Embryonic facial prominence (tissue), 1 donor: ENCODE data around the gene ARL14.
"Not testable (repeated sequence)": the region's sequence is repeated elsewhere in the genome, so short reads cannot be mapped to it uniquely, and the experiment has no call there.

Experiments used
- DNase-seq: peaks from one replicate; pipeline ENCODE4 v3.0.0-alpha.2; 2016; ENCODE audit errors: extremely low spot score

The ARL14 gene

DNA sequence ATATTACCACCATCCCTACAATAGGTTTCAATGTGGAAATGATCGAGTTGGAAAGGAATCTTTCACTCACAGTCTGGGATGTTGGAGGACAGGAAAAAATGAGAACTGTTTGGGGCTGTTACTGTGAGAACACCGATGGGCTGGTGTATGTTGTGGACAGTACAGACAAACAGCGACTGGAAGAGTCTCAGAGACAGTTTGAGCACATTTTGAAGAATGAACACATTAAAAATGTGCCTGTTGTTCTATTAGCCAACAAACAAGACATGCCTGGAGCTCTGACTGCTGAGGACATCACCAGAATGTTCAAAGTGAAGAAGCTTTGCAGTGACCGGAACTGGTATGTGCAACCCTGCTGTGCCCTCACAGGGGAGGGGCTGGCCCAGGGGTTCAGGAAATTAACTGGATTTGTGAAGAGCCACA, 510 bp downstream of the ARL14 start:
- DNase-seq = no peak

DNA sequence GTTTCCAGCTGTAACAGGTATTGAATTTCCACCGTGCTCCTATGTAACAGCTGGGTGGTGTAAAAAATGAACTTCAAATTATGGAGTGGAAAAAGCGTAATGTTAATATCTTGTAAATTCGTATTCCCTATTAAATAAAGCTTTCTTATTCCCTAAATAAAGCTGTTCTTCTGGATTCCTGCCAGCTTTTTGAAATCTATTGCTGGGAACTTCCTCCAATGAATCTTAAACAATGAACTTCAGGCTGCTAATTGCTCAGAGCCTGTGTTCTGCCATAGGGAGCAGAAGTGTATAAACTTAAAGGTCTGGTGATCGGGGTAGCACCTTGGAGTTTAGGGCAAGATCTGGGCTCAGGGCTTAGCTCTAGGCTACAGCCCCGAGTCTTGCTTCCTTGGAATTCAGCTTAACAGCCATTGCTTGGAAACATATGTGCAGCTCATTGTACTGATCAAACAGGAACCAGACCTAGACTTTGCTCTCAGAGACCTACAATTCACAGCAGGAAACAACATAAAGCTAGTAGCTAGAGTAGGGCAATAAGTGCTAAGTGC, 1.4 kb downstream of the ARL14 start:
- DNase-seq = no peak

DNA sequence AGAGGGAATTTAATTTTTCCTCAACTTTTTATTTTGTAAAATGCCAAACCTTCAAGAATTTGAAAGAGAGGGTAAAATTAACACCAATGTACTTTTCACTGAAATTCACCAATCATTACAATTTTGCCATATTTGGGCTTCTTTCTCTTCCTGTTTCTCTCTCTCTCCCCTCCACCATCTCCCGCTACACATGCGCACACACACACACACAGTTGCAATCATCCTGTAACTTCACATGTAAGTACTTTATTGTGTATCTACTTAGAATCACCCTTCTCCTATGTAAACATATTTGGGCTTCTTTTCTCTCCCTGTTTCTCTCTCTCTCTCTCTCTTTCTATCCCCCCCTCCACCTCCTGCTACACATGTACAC, 7.4 kb downstream of the ARL14 start:
- DNase-seq = no peak

- no peak for DNase-seq
Observed at GRCh38 chr3:160685144-160685766, 8.3 kb downstream of the ARL14 start.

GRCh38 chr3:160686955-160687535, 10.1 kb downstream of the ARL14 start:
- DNase-seq = no peak

DNA sequence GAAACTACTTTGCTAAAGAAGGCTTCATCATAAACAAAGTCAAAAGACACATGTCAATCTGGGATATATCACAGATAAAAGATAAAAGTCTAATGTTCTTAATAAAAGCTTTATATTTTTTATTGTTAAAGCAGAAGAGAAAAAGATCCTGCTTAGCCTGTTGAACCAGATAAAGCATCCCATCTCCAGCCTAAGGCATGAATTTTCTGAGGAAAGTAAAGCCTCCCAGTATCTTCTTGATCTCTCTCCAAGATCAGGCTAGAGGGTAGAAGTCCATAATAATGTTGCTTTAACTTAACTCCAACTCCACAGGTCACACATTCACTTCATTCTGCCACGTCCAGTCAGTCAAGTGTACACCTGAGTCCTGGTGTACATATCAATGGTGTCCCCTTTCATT, 14.2 kb downstream of the ARL14 start:
- no peak for DNase-seq

GRCh38 chr3:160691962-160692361, 15.0 kb downstream of the ARL14 start:
- no peak for DNase-seq

DNA sequence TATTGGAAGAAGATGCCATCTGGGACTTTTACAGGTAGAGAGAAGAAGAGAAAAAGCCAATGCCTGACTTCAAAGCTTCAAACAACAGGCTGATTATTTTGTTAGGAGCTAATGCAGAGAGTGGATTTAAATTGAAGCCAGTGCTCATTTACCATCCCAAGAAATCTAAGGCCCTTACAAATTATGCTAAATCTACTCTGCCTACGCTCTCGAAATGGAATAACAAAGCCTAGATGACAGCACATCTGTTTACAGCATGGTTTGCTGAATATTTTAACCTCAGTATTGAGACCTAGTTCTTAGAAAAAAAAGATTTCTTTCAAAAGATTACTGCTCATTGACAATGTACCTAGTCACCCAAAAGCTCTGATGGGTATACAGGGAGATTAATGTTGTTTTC, 16.2 kb downstream of the ARL14 start:
- no peak for DNase-seq

DNA sequence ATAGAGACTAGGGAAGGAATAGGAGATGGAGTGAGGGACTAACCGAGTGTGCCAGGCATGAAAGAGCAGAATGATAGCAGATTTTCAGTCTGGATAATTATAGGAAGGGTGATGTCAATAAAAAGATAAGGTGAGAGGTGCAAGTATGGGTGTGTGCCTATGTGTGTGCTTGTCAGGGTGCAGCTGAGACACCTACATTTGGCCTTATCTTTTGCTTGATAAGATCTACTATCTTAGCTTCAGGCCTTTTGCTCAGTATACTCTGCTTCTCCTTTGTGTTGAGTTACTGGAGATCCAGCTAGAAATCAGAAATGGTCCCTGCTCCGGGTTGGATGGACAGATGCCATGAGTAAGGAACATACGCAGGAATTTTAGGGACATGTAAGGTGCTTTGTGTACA, 17.4 kb downstream of the ARL14 start:
- no peak for DNase-seq

DNA sequence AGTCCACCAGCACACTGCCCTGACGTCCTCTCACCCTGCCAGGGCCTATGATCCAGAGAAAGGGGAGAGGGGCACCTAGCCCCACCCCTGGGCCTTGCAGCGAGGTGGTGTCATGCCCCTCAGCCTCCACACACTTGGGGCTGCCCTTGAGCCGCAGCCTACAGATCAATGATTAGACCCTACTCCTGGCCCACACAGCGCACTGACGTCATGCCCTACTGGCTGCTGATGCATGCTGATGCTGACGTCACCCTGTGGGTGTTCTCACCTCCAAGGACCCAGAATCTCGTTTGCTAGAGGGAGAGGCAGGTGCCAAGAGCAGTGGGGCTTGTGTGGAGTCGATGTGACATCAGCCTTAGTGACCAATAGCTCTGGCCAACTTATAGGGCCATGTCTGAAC, 18.0 kb downstream of the ARL14 start:
- no peak for DNase-seq

GRCh38 chr3:160695915-160696327, 19.0 kb downstream of the ARL14 start:
- DNase-seq = no peak

DNA sequence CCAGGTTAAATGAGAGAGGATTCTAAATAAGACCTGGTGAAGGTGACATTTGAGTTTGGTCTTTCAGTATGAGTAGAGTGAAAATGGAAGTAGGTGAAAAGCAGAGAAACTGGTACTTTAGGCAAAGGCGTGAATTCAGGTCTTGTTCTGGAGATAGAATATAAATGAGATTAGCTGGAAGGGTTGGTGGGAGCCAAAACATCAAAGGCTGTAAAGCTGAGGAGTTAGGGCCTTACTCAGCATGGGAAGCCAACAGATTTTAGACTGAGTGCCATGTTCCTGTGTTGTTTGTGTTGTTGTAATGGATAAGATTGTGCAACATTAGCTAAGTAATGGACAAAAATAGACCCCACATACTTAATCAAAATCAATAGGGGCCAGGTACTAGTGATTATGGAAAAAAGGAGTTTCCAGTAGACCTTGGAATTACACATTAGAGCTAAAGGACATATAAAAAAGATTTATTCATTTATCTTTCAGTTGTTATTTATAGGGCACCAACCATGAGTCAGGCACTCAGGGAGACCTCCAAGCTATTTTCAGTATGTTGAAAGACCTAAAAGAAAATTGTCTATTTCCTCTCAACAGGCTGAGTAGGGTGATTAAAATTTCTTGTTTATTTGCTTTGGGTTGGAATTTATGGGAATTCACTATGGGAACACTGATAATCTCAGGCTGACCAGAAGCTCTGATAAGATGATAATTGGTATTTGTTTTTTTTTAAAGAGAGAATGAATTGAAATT, 20.8 kb downstream of the ARL14 start:
- DNase-seq = no peak

GRCh38 chr3:160698599-160699195, 21.7 kb downstream of the ARL14 start:
- no peak for DNase-seq

DNA sequence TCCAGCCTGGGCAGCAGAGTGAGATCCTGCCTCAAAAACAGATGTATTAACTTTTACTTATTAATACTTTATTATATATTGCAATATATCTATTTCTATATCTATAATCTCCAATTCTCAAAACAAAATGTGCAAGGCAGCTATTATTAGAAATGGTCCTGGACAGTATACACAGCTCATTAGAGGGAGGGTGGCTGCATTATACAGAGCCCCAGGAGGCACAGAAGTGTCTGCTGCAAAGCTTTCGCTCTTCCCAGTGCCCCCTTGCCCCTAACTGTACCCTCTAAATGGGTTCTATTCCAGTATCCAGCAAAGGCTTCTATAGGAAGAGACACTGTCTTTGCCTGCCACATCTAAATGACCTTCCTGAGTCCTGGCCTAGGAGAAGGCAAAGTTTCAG, 24.5 kb downstream of the ARL14 start:
- DNase-seq = no peak

GRCh38 chr3:160702290-160702689, 25.3 kb downstream of the ARL14 start:
- no peak for DNase-seq

DNA sequence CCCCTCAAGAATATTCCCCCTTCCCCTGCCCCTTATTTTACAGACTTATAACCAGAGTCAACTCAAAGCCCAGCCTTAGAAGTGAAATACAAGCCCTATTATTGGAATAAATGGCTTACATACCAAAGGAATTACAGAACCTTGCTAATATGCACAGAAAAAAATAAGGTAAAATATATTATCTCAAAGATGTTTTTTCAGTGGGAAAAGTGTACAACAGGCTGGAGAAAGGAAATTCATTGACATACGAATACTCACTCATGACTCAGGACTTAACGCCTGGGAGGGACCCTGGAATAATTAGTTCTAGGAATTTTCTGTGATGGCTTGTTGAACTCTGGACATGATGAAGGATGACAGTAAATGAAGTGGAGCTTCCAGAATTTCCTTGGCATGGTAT, 27.0 kb downstream of the ARL14 start:
- no peak for DNase-seq

DNA sequence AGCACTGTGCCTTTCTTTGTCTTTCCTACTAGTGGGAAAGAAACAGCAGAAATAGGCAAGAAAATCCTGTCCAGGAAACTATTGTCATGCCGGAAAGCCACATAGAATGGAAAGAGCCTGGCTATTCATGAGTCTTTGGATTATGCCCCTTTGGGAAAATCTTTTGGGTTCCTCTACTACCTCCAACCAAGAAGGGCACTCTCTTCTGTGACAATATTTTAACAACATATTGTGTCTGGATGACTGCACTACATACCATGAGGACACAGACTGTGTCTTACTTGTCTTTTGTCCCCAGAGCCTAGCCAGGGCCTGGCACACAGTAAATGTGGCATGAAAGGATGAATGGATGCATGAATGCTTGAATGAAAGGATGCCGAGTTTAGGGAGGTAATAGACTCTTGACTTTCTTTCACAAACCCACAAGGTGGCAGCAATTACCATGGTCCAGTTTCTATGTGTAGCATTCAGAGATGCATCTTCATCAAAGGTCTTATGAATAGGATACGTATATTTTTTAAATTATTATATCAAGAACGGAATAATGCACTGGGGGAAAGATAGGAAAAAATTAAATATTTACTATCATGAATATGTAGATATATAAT, 30.3 kb downstream of the ARL14 start:
- peak; percentile 36 for DNase-seq

DNA sequence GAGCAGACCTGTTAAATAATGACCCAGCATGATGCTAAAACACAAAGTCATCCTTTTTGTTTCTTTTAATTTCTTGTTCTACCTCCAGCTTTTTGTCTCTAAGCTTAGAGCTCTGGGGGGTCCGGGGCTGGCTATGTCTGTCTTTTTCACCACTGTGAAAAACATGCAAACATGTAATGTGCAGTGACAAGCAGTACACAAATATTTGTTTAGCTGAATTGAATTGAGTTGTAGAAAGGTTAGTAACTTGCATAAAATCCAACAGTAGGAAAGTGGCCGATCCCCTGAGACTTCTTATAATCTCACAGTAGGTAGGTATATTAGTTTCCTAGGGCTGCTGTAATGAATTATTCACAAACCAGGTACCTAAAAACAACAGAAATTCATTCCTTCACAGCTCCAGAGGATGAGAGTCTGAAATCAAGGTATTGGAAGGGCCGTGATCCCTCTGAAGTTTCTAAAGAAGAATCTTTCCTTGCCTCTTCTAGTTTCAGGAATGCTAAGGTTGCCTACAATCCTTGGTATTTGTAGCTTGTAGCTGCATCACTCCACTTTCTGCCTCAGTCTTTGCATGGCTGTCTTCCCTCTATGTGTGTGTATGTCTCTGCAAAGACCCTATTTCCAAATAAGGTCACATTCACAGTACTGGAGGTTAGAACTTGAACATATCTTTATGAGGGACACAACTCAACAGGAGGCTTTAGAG, 32.7 kb downstream of the ARL14 start:
- no peak for DNase-seq

DNA sequence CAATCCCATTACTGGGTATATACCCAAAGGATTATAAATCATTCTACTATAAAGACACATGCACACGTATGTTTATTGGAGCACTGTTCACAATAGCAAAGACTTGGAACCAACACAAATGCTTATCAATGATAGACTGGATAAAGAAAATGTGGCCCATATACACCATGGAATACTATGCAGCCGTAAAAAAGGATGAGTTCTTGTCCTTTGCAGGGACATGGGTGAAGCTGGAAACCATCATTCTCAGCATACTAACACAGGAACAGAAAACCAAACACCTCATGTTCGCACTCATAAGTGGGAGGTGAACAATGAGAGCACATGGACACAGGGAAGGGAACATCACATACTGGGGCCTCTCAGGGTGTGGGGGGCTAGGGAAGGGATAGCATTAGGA, 36.2 kb downstream of the ARL14 start:
- not testable (repeated sequence) for DNase-seq

GRCh38 chr3:160719710-160720109, 42.8 kb downstream of the ARL14 start:
- DNase-seq = no peak

DNA sequence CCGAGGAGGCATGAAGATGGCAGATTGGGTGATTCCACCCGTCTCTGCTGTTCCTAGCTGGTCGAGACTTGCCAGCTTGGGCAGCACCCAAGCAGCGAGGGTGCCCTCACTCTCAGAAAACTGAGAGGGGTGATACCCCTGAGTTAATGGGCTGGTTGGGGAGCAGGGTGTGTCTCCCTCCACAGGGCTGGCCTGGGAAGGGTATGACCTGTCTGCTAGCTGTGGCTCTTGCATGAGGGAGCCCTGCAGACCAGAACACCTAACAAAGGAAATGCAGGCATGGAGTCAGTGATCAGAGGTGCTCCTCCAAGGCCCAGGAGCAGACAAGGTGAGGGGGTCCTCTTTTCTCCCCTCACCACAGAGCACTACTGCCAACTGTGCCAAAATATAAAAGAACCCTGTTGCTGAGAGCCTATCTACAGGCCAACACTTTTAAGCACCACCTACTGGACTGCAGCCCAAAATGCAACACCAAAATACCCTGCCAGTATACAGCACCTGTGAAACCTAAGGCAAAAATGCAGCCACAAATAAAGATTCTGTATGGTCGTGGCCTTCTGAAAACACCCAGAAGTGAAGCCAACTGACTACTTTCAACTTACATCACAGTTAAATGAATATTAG, 43.3 kb downstream of the ARL14 start:
- DNase-seq = no peak
